GM18505 (cell line): ENCODE results near the gene CCDC88A.
"Not testable (repeated sequence)": the region's sequence is repeated elsewhere in the genome, so short reads cannot be mapped to it uniquely, and the experiment has no call there.

ENCODE experiments used
- ATAC-seq: cut with Tn5 transposase; IDR thresholded peaks from one replicate; pipeline ENCODE4 v1.9.1; 2021; ENCODE audit not compliant: unreplicated experiment
- POLR2A ChIP-seq: IDR thresholded peaks from 4 replicates; pipeline ENCODE4 v1.6.1; 2011; ENCODE audit warnings: borderline replicate concordance; ENCODE audit not compliant: insufficient read depth, insufficient read length; ENCODE audit errors: extremely low read depth

The CCDC88A gene

GRCh38 chr2:55384786-55385185 lies 34.9 kb downstream of the CCDC88A start:
- ATAC-seq = no peak
- TF ChIP-seq POLR2A = no peak

GRCh38 chr2:55371376-55371775 lies 48.3 kb downstream of the CCDC88A start:
- ATAC-seq = no peak
- TF ChIP-seq POLR2A = no peak

GRCh38 chr2:55370208-55370607 lies 49.4 kb downstream of the CCDC88A start:
- no peak for ATAC-seq
- no peak for TF ChIP-seq POLR2A

- ATAC-seq = no peak
- TF ChIP-seq POLR2A = no peak
Measured at GRCh38 chr2:55365303-55365702, 54.4 kb downstream of the CCDC88A start.

- no peak for TF ChIP-seq POLR2A
- ATAC-seq = no peak
Measured at GRCh38 chr2:55364189-55365055, 55.2 kb downstream of the CCDC88A start.

GRCh38 chr2:55363636-55364035 lies 56.0 kb downstream of the CCDC88A start:
- no peak for ATAC-seq
- TF ChIP-seq POLR2A = no peak

- no peak for TF ChIP-seq POLR2A
- no peak for ATAC-seq
Measured at GRCh38 chr2:55361465-55362189, 58.0 kb downstream of the CCDC88A start.

- TF ChIP-seq POLR2A = no peak
- no peak for ATAC-seq
Measured at GRCh38 chr2:55358451-55358850, 61.2 kb downstream of the CCDC88A start.

GRCh38 chr2:55357927-55358326 lies 61.7 kb downstream of the CCDC88A start:
- no peak for ATAC-seq
- no peak for TF ChIP-seq POLR2A

GRCh38 chr2:55357164-55357563 lies 62.5 kb downstream of the CCDC88A start:
- no peak for TF ChIP-seq POLR2A
- no peak for ATAC-seq

GRCh38 chr2:55356136-55356535 lies 63.5 kb downstream of the CCDC88A start:
- ATAC-seq = not testable (repeated sequence)

GRCh38 chr2:55355451-55355850 lies 64.2 kb downstream of the CCDC88A start:
- no peak for TF ChIP-seq POLR2A
- ATAC-seq = no peak

GRCh38 chr2:55351672-55352071 lies 68.0 kb downstream of the CCDC88A start:
- ATAC-seq = no peak
- no peak for TF ChIP-seq POLR2A

- no peak for TF ChIP-seq POLR2A
- ATAC-seq = no peak
Measured at GRCh38 chr2:55345064-55345463, 74.6 kb downstream of the CCDC88A start.
